ENCODE results near the gene LHX2. TPM values are rescaled to one million over a fixed set of nuclear protein-coding genes. Genes with fewer than 3 reads are reported as not detected.

Gene LHX2
- total RNA-seq, 1 experiment from 2014 or later = not detected

DNA sequence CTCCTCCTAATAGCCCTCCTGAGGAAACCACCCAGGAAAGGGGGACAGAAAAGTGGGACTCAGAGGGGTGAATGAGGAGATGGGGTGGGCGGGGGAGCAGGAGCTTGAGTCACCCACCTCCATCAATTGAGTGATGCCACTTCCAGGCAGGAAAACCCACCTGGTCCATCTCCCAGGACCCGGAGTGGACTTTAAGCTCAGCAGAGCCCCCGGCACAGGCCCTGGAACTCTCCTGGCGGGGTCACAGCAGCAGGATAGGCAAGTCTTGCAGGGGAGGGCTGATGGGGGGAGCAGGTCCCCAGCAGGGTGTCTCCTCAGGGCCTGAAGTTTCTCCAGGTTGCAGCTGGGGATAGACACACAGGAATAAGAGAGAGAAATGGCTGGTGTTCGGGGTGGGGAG is 40.8 kb downstream of the LHX2 start:
- H3K9me3 ChIP-seq (ENCODE audit: control insufficient read depth, low read depth, low read length) = no peaks in the 10 kb centered on the region
- no peaks in the 10 kb centered on the region for H3K79me2 ChIP-seq (ENCODE audit: insufficient read depth, low read length)
- no peak overlapping the region for H4K8ac ChIP-seq (replicated peaks; ENCODE audit: insufficient read length, low read depth, low read length)
- no peak overlapping the region for H4K91ac ChIP-seq (ENCODE audit: insufficient read length, low read depth, low read length)
- H2AFZ ChIP-seq (ENCODE audit: low read length) = no peak overlapping the region
- H3K23ac ChIP-seq (ENCODE audit: insufficient read length, low read depth, low read length) = no peak overlapping the region
- H3K4me2 ChIP-seq (ENCODE audit: insufficient read depth, insufficient read length, low read length) = no peak overlapping the region
- Mint-ChIP-seq H3K27me3 (ENCODE audit: low read depth) (peaks cover 12% of the 10 kb centered on the region), H3K27ac (peak overlapping the region in 1 of 3 experiments; percentile 62; a peak in 1 of 7 replicates), H3K4me3 (no peak overlapping the region), H3K4me1 (0 out of 4 replicates have a peak, but pooled peaks cover 0 to 2% of the 10 kb centered on the region in 2 experiments), H3K9me3 (peaks cover 3 to 4% of the 10 kb centered on the region in 2 experiments; a peak in 3 of 5 replicates), H3K36me3 (ENCODE audit: insufficient read depth in 1 of 3, low read depth in 3 of 3) (no peaks in the 10 kb centered on the region)
- no peak overlapping the region for H2BK12ac ChIP-seq (ENCODE audit: insufficient read length, low read depth, low read length)
- H3K27ac ChIP-seq (ENCODE audit: insufficient read length, low read depth, low read length) = no peak overlapping the region
- TF ChIP-seq, protein P1, sequence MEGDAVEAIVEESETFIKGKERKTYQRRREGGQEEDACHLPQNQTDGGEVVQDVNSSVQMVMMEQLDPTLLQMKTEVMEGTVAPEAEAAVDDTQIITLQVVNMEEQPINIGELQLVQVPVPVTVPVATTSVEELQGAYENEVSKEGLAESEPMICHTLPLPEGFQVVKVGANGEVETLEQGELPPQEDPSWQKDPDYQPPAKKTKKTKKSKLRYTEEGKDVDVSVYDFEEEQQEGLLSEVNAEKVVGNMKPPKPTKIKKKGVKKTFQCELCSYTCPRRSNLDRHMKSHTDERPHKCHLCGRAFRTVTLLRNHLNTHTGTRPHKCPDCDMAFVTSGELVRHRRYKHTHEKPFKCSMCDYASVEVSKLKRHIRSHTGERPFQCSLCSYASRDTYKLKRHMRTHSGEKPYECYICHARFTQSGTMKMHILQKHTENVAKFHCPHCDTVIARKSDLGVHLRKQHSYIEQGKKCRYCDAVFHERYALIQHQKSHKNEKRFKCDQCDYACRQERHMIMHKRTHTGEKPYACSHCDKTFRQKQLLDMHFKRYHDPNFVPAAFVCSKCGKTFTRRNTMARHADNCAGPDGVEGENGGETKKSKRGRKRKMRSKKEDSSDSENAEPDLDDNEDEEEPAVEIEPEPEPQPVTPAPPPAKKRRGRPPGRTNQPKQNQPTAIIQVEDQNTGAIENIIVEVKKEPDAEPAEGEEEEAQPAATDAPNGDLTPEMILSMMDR (conservative IDR thresholded peaks at IDR 0.05) = no peak
- H4K5ac ChIP-seq (ENCODE audit: insufficient read length, low read depth, low read length) = no peak overlapping the region
- no peak overlapping the region for H2AK5ac ChIP-seq (ENCODE audit: insufficient read length, low read length)
- H2BK15ac ChIP-seq (ENCODE audit: low read depth, low read length) = no peak overlapping the region
- no peak for DNase-seq
- H2BK20ac ChIP-seq (ENCODE audit: low read depth, low read length, poor library complexity, severe bottlenecking) = no peak overlapping the region
- H3K56ac ChIP-seq (ENCODE audit: insufficient read length, low read depth, low read length) = no peak overlapping the region
- H3K79me1 ChIP-seq (ENCODE audit: insufficient read depth, low read depth, low read length, poor library complexity, severe bottlenecking) = no peaks in the 10 kb centered on the region
- no peaks in the 10 kb centered on the region for H3K27me3 ChIP-seq (ENCODE audit: insufficient read depth, low read length)
- H3K4me1 ChIP-seq (ENCODE audit: insufficient read depth, low read length) = no peaks in the 10 kb centered on the region
- H3K23me2 ChIP-seq (ENCODE audit: insufficient read length, low read depth, low read length, poor library complexity, severe bottlenecking) = no peaks in the 10 kb centered on the region
- no peak overlapping the region for H2BK5ac ChIP-seq (ENCODE audit: insufficient read length, low read length)
- no peak overlapping the region for H3K4ac ChIP-seq (ENCODE audit: low read depth, low read length)
- no peak overlapping the region for H3K18ac ChIP-seq (ENCODE audit: insufficient read length, low read depth, low read length)
- no peak overlapping the region for H3K14ac ChIP-seq (ENCODE audit: insufficient read depth, low read length)
- no peaks in the 10 kb centered on the region for H4K20me1 ChIP-seq (ENCODE audit: control insufficient read depth, insufficient read depth, insufficient read length)
- H2BK120ac ChIP-seq (ENCODE audit: low read depth, low read length, poor library complexity, severe bottlenecking) = no peak overlapping the region
- no peak overlapping the region for H3K9ac ChIP-seq (ENCODE audit: extremely low read depth, insufficient read length, low read length)
- H3T11ph ChIP-seq (ENCODE audit: low read length) = no peak overlapping the region
- no CpG with 5 or more reads among the region's 5 CpGs for WGBS (ENCODE audit: extremely low coverage, insufficient read length, low lambda C conversion rate)

All from H9 (cell line).